ENCODE results near the gene DTWD1.

- TF ChIP-seq CTCF (IDR thresholded peaks at IDR 0.05 in 4 of 5, conservative IDR thresholded peaks at IDR 0.05 in 1 of 5) (no peak), POLR2A (IDR thresholded peaks at IDR 0.05) (no peak)
These were observed 47.4 kb upstream of the DTWD1 start for GRCh38 chr15:49573421-49573820.

All from gastrocnemius medialis (tissue), 4 donors.